ENCODE measurements around the gene FETUB.
A peak's percentile ranks its signal among the peaks of the same experiment; 100 is the strongest.

DNA sequence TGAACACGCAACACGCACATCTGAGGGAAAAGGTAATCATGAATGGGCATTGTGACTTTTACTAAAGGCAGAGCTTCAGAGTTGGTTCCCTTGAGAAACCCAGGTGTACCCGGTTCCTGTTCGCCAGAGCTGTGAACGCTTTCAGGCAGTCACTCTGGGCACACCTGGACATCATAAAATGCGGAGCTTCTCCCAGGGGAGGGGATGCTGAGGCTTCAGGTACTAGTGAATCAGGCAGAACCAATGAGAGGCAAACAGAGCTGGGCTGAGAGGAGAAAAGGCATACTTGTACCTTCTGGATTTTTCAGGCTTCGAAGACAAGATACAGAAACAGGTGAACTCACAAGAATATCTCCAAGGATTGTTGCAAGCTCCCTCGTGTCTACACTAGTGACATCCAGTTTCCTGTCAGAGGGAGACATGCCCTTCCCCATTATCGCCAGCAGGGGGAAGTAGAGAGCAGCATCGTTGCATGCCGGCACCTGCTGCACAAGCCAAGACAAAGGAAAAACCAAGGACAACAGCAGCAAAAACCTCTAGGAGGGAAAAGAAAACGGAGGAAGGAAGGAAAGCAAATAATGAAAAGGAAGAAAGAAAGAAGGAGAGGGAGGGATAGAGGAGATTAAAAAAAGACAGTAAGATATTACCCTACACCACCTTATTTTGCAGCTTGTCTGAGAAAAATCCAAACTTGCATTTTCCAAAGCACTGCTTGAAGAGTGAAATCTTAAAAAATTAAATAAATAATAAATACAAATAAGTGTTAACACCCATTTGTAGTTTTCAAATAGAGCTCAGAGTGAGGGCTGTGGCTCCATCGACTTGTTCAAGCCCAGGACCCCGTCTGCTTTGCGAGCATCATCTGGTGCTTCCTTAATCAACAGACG lies 25.4 kb upstream of the FETUB start:
- TF ChIP-seq CTCF (conservative IDR thresholded peaks at IDR 0.05; ENCODE audit: low read depth, low read length), result peak; percentile 97
- TF ChIP-seq EZH2phosphoT487 (IDR thresholded peaks at IDR 0.05; ENCODE audit: borderline replicate concordance, low read length), result no peak
- TF ChIP-seq EZH2 (IDR thresholded peaks at IDR 0.05; ENCODE audit: low read length, unreplicated experiment), result no peak

All from PC-3 (cell line).